ENCODE data around the gene CDH13.

CDH13 gene

GRCh38 chr16:83269541-83269940 lies 642.8 kb downstream of the CDH13 start:
- no peak for DNase-seq

GRCh38 chr16:83270061-83270460 lies 643.3 kb downstream of the CDH13 start:
- no peak for DNase-seq

GRCh38 chr16:83270640-83271039 lies 643.9 kb downstream of the CDH13 start:
- DNase-seq, result no peak

- DNase-seq, result no peak
Measured at GRCh38 chr16:83271123-83271522, 644.4 kb downstream of the CDH13 start.

- no peak for DNase-seq
Measured at GRCh38 chr16:83271970-83272575, 645.3 kb downstream of the CDH13 start.

- DNase-seq, result no peak
Measured at GRCh38 chr16:83272843-83273242, 646.1 kb downstream of the CDH13 start.

- DNase-seq, result no peak
Measured at GRCh38 chr16:83273504-83274173, 646.9 kb downstream of the CDH13 start.

GRCh38 chr16:83279251-83279650 lies 652.5 kb downstream of the CDH13 start:
- DNase-seq, result no peak

- DNase-seq, result no peak
Measured at GRCh38 chr16:83285921-83286320, 659.2 kb downstream of the CDH13 start.

GRCh38 chr16:83296505-83296904 lies 669.7 kb downstream of the CDH13 start:
- DNase-seq, result no peak

- DNase-seq, result no peak
Measured at GRCh38 chr16:83298541-83298940, 671.8 kb downstream of the CDH13 start.

GRCh38 chr16:83300326-83300725 lies 673.6 kb downstream of the CDH13 start:
- no peak for DNase-seq

- DNase-seq, result no peak
Measured at GRCh38 chr16:83301971-83302370, 675.2 kb downstream of the CDH13 start.

GRCh38 chr16:83302853-83303252 lies 676.1 kb downstream of the CDH13 start:
- DNase-seq, result no peak

GRCh38 chr16:83305092-83305491 lies 678.3 kb downstream of the CDH13 start:
- no peak for DNase-seq

- DNase-seq, result no peak
Measured at GRCh38 chr16:83306961-83307593, 680.3 kb downstream of the CDH13 start.

GRCh38 chr16:83307594-83307992 lies 680.8 kb downstream of the CDH13 start:
- DNase-seq, result no peak

- DNase-seq, result no peak
Measured at GRCh38 chr16:83308414-83308813, 681.6 kb downstream of the CDH13 start.

GRCh38 chr16:83310816-83311215 lies 684.0 kb downstream of the CDH13 start:
- no peak for DNase-seq

- no peak for DNase-seq
Measured at GRCh38 chr16:83312015-83312717, 685.4 kb downstream of the CDH13 start.

GRCh38 chr16:83312718-83313245 lies 686.0 kb downstream of the CDH13 start:
- DNase-seq, result no peak

- no peak for DNase-seq
Measured at GRCh38 chr16:83315271-83315670, 688.5 kb downstream of the CDH13 start.

- no peak for DNase-seq
Measured at GRCh38 chr16:83316458-83316857, 689.7 kb downstream of the CDH13 start.

- no peak for DNase-seq
Measured at GRCh38 chr16:83318390-83318789, 691.6 kb downstream of the CDH13 start.

Data from NCI-H226 (cell line).